AG09309 (cell line): Measurements from ENCODE around the gene PLXNC1.

Experiments
- DNase-seq: peaks from one replicate; pipeline ENCODE4 v3.0.0-alpha.2; 2010; ENCODE audit warnings: low read depth
- H3K4me3 ChIP-seq: 2 replicates; pipeline ENCODE4 v1.5.1; 2011; ENCODE audit warnings: mild to moderate bottlenecking, low read depth, low read length, moderate library complexity; ENCODE audit not compliant: control insufficient read depth
- TF ChIP-seq, protein P1 (sequence below): IDR thresholded peaks from 2 replicates; pipeline ENCODE4 v1.5.1; 2011; ENCODE audit warnings: mild to moderate bottlenecking, low read depth, low read length, inconsistent platforms; ENCODE audit not compliant: insufficient read depth, control insufficient read depth; ENCODE audit errors: missing control alignments

Gene PLXNC1

DNA sequence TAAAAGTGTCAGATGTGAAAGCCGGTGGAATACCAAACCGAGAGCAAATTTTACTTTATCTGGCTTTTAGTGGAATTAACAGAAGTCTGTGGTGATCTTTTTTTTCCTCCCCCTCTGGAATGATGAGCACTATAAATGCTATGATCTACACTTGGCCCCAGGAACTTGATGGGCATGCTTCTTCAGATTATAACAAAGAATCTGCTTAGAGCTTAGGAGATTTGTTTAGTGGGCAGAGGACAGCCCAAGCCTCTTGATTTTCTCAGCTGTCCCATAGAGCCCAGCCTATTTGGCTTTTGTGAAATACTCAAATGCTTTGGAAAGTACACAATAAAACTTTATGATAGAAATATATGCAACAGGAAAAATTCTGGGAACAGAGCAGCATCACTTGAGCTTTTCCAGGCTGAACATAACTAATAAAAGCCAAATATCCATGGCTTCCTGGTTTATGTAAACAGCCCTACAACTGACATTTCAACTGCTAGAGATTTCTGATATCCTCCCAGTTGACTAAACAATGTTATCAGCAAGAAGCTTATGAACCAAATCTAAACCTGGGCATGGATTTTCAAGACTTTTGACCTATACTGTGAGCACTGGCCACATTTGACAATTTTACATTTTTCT, 149.6 kb downstream of the PLXNC1 start:
- no peak for DNase-seq
- H3K4me3 ChIP-seq = no peak overlapping the region
- TF ChIP-seq, protein P1, sequence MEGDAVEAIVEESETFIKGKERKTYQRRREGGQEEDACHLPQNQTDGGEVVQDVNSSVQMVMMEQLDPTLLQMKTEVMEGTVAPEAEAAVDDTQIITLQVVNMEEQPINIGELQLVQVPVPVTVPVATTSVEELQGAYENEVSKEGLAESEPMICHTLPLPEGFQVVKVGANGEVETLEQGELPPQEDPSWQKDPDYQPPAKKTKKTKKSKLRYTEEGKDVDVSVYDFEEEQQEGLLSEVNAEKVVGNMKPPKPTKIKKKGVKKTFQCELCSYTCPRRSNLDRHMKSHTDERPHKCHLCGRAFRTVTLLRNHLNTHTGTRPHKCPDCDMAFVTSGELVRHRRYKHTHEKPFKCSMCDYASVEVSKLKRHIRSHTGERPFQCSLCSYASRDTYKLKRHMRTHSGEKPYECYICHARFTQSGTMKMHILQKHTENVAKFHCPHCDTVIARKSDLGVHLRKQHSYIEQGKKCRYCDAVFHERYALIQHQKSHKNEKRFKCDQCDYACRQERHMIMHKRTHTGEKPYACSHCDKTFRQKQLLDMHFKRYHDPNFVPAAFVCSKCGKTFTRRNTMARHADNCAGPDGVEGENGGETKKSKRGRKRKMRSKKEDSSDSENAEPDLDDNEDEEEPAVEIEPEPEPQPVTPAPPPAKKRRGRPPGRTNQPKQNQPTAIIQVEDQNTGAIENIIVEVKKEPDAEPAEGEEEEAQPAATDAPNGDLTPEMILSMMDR = no peak

DNA sequence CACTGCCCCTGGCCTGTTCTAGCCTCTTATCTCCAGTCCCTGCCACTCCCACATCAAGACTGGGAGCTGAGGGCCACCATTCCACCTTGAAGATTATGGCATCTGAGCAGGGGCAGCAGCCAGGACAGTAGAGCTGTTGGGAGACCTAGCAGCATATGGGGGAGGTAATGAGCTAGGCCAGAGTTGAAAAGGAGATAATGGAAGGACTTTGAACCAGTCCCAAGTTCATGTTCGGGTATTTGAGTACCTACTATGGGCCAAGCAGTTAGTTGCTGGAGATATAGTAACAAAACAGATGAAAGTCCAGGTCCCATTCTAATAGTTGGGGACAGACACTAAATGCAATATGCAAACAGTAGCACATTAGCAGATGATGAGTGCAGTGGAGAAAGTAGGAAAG, 151.5 kb downstream of the PLXNC1 start:
- DNase-seq = no peak
- no peak overlapping the region for H3K4me3 ChIP-seq
- TF ChIP-seq, protein P1 = no peak

DNA sequence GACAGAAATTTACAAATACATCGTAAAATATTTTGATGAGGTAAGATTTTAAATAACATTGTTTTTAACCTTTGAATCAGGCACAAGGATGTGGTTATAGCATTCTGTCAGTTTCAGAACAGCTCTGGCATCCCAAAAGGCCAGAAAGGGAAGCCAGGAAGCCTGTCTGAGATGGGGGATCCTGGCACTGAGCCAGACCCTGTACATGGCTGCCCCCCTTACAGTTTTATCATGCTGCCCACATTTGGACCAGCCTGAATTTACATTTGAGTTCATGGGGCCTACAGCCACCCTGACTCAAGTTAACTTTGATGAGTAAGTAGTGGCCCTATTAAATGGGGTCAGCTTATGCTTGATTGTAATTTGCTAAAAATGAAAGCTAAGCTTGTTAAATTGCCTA, 155.6 kb downstream of the PLXNC1 start:
- DNase-seq = no peak
- TF ChIP-seq, protein P1 = no peak
- no peak overlapping the region for H3K4me3 ChIP-seq

DNA sequence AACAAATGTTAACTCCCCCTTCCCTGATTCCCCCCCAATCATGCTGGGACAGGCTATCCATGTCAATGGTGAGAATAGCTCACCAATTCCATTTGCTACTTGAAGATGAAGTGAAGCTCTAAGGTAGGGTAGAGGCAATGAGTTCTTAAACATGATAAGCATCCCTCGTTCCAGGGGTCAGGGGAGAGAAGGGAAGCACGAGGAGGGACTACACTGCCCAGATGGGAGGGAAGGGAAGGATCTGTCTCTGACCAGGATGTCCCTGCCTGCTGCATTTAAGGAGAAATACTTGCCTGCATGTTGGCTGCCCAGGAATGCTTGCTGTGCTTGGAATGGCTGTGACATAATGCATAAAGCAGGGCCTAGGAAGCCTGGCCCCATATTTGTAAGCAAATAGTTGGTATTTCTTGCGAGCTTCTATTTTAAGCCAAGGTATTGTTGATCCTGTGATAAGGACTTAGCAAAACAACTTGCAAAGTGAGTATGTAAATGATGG, 156.2 kb downstream of the PLXNC1 start:
- no peak for DNase-seq
- H3K4me3 ChIP-seq = no peak overlapping the region
- TF ChIP-seq, protein P1 = no peak

DNA sequence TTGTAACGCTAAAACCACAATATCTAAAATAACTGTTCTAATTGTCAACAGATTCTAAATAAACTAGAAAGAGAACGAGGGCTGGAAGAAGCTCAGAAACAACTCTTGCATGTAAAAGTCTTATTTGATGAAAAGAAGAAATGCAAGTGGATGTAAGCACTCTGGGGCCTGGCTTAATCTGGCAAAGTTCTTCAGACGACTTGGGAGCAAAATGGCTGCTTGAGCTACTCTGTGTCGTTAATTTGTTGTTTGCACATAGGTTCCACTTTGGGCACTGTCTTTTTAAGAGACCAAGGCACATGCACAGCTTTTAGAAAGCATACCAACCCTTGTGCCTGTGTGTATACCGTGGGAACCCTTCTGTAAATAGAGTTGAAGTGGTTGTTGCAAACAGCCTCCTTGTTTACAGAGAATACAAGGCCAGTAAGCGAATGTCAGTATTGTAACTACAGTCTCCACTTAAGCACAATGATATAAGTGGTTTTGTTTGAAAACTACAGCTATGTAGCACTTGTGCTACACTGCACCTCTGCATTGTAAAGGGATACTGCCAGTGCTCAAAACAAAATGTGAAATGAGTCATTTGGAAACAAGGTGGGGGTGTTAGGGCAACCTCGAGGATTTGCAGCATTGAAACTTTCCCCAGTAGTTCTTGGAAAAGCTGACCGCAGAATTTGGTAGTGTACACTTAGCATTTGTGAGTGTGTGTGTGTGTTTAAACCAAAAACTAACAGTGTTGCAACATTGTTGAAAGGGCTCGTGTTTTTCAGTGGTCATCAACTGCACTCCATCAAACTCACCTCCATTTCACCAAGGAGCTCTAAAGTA, 157.0 kb downstream of the PLXNC1 start:
- H3K4me3 ChIP-seq = no peak overlapping the region
- TF ChIP-seq, protein P1 = no peak
- DNase-seq = peak; percentile 90

DNA sequence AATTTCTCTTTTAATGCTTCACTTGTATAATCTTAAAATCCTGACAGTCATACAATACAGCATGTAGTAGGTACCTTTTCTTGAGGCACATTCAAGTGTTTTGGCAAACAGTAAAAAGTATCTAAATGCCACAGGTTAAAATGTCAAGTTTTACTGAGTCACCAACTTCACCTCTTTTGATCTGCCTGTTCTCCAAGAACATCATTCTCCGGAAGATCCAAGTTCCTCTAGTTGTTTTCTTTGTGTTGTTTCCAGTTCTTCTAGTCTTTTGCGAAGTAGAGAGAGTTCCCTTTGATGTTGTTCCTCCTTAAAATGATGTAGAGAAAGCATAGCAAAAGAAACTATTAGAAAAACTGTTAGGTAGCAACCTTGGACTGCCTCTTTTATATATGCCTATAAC, 160.2 kb downstream of the PLXNC1 start:
- no peak for DNase-seq
- H3K4me3 ChIP-seq = no peak overlapping the region
- TF ChIP-seq, protein P1 = no peak
